ENCODE measurements around the gene ABCG1.

GRCh38 chr21:42278451-42279149 lies 59.7 kb downstream of the ABCG1 start:
- no peak for TF ChIP-seq CTCF (conservative IDR thresholded peaks at IDR 0.05 in 1 of 2, IDR thresholded peaks at IDR 0.05 in 1 of 2; ENCODE audit: low read depth in 1 of 2, low read length in 2 of 2)
- no peak for TF ChIP-seq EZH2 (IDR thresholded peaks at IDR 0.05; ENCODE audit: low read length, missing control alignments)
